NCI-H82 (cell line): ENCODE data around the gene NR5A2.

Source experiments
- DNase-seq: peaks from one replicate; lab custom pipeline; 2025; lab: John Stamatoyannopoulos, UW

Gene NR5A2

DNA sequence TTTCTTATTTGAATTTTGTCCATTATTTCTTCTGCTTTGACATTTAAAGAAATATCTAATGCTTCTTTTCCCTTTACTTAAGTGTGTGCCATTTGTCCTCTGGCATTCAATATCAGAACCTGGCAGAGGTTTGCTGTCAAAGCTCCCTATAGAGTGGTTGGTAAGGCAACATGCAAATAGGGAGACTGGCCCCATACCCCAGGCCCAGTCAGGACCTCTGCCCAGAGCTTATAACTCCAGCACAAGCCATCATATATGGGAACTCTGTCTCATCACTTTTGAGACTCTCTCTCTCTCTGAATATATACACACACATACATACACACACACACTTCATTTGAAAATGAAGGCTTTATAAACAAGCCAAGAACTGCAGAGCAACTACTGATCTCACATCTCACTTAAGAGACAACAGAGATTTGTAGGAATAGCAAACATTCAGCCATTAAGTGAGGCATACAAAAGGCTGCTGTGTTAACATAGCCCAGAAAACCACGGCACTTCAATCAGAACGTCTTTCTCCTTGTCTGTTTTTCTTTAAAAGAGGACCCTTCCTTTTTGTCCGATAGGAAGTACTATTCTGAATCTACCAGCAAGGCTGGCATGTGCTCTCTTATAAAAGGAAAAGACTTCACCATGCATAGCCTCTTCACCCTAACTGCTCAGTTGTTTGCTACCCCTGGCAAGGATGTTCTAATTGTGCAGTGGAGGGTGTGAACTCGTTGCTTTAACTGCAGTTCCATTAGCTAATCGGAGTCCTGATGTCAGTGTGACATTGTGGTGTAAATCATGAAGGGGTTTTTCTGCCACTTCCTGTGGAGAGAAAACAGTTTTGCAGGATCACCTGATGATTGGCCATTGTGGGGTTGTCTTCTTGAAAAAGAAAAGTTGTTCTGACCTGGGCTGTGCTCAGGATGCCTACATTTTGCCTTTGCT is 101.7 kb downstream of the NR5A2 start:
- no peak for DNase-seq

DNA sequence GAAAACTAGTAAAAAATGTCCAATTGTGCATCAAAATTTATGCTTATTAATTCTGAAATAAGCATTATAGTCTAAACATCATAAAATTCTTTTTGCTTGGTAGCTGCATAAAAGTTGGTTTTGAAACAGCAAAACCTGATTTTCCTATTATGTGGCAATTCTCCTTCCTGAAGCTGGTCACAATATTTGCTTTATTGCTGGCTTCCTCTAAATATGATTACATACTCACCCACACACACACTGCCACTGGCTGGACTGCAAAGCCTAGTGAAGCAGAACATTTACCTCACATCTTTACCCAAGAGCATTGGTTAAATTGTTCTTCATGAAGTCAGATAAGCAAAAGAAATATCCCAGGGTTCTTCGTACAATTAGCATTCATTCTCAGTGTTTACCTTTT is 103.0 kb downstream of the NR5A2 start:
- DNase-seq, result no peak

GRCh38 chr1:200131551-200132125 is 104.1 kb downstream of the NR5A2 start:
- no peak for DNase-seq

GRCh38 chr1:200133123-200133522 is 105.6 kb downstream of the NR5A2 start:
- DNase-seq, result no peak

- no peak for DNase-seq
Observed at GRCh38 chr1:200134116-200134515, 106.6 kb downstream of the NR5A2 start.

DNA sequence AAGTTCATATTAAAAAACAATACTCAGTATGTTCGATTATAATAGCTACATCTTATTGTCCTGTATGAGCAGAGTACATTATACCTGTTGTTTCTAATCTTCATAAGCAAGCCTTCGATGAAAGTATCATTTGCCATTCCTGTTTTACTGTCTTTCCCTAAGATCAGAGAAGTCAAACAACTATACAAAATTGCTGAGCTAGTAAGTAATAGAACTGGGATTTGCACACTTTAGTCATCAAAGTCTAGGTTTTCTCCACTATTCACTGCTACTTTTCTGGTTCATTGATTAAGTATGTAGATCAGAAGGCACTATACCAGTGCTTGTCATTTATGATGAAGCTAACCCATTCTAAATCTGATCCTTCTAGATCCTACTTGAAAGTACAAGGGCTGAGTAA is 108.9 kb downstream of the NR5A2 start:
- DNase-seq, result no peak

GRCh38 chr1:200139661-200140250 is 112.2 kb downstream of the NR5A2 start:
- peak; percentile 86 for DNase-seq

DNA sequence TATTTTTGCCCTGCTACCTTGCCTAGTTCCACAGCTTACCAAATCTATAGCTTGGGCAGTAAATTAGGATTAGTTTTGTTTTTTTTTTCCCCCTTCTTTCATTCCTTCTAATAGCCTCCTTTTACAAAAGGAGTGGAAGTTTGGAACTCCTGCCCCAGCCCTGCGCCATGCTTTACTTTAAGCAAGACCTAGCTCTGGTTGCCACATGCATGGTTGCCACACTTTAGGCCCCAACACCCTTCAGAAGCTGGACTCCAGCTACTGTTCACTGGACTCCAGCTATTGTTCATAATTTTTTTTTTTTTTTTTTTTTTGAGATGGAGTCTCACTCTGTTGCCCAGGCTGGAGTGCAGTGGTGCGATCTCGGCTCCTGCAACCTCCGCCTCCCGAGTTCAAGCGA is 115.8 kb downstream of the NR5A2 start:
- no peak for DNase-seq

GRCh38 chr1:200146100-200146499 is 118.6 kb downstream of the NR5A2 start:
- DNase-seq, result no peak

- no peak for DNase-seq
Observed at GRCh38 chr1:200147094-200147493, 119.6 kb downstream of the NR5A2 start.

GRCh38 chr1:200147742-200148141 is 120.2 kb downstream of the NR5A2 start:
- DNase-seq, result no peak

DNA sequence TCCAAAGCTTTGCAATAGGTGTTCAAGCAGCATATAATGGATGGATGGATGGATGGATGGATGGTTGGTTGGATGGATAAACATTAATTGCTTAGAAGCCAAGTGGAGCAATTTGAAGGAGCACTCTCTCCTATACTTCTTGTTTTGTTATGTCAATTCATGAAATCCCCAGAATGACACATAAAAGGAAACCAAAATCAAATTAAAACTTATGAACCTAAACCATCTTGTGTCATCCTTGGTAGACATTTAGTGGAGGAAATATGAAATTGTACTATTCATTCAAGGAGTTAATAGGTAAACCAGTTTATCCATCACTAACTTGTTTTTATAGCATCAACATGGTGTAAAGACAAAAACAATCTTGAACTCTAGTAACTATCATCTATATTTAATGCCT is 122.5 kb downstream of the NR5A2 start:
- no peak for DNase-seq

- DNase-seq, result no peak
Observed at GRCh38 chr1:200150721-200151120, 123.2 kb downstream of the NR5A2 start.

DNA sequence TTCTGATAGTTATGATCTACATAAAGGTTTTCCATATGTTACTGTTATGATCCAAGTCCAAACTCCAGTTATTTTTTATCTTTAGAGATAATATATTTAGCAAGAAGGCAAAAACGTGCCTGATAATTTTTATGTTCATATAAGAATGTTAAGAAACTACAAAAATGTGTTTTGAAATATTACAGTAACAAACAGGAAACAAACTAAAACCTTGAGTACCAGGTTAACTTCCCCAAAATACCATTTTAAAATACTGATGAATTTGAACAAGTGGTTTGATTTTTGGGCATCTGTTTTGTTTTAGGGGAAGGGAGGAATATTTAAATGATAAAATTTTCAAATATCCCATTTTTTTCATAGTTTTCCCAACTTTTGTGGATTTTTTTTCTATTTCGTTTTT is 124.8 kb downstream of the NR5A2 start:
- no peak for DNase-seq

- no peak for DNase-seq
Observed at GRCh38 chr1:200153277-200154055, 126.0 kb downstream of the NR5A2 start.

DNA sequence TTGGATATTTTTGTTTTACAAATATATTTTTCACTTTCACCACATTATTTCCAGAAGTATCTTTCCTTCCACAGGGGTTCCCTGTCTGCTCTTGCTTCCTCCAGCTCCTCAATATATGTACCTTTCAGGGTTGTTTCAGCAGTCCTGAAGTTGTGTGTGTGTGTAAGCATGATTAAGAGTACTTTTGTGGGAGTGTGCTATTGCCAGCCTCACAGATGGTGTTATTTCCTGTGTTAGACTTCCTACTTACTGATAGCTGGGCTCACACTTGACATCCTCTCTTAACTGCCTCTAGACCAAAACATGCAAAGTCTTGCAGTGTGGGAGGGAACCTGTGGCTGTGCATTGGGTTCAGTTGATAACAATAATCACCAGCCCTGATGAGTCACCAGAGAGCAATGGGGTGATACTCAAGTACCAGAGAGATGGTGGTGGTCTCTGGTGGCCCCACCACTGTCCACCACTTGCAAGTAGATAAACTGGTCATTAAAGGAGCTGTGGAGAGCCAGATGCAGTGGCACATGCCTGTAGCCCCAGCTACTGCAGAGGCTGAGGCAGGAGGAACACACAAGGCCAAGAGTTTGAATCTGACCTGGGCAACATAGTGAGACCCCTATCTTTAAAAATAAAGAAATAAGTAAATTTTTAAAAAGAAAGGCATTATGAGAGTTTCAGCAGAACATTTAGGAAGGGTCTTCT is 126.7 kb downstream of the NR5A2 start:
- DNase-seq, result no peak

GRCh38 chr1:200157715-200158114 is 130.2 kb downstream of the NR5A2 start:
- no peak for DNase-seq

DNA sequence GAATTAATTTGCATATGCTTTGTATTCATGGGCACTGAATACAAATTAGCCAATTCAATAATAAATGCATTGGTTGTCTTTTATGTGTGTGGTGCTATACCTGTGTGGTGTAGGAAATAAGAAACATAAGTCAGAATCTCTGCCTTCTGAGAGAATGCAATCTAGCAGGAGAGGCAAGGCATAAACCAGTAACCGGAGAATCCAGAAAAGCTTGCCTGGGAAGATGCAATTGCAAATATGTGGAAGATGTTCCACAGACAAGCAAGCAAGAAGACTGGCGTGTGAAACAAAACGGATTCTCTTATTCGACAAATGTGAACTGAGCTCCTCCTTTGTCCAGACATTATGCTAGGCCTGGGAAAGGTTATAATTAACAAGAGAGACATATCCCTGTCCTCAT is 134.3 kb downstream of the NR5A2 start:
- DNase-seq, result no peak

DNA sequence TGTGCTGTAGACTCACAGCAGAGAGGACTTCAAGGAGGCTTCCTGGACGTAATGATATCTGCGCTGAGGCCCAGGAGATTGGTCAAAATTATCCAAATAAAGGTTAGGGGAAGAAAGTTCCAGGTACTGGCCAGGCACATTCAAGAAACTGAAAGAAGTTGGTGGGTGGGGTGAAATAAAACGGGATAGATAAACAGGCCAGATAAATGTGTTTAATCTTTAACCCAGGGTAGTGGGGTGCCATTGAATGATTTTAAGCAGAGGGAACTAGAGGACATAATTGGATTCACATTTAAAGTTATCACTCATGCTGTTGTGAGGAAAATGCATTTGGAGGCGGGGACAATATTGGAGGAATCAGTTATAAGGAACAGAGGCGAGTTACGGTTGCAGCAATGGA is 134.7 kb downstream of the NR5A2 start:
- DNase-seq, result no peak

GRCh38 chr1:200162877-200163276 is 135.4 kb downstream of the NR5A2 start:
- DNase-seq, result no peak

GRCh38 chr1:200163911-200164310 is 136.4 kb downstream of the NR5A2 start:
- no peak for DNase-seq
